NCI-H526 (cell line): ENCODE measurements around the gene HLA-C.
A peak's percentile ranks its signal among the peaks of the same experiment; 100 is the strongest.
"Not testable (repeated sequence)": the region's sequence is repeated elsewhere in the genome, so short reads cannot be mapped to it uniquely, and the experiment has no call there.

Source experiments
- DNase-seq, 2 experiments: peaks; one replicate each; lab custom pipeline; 2025; lab: John Stamatoyannopoulos, UW

The HLA-C gene

DNA sequence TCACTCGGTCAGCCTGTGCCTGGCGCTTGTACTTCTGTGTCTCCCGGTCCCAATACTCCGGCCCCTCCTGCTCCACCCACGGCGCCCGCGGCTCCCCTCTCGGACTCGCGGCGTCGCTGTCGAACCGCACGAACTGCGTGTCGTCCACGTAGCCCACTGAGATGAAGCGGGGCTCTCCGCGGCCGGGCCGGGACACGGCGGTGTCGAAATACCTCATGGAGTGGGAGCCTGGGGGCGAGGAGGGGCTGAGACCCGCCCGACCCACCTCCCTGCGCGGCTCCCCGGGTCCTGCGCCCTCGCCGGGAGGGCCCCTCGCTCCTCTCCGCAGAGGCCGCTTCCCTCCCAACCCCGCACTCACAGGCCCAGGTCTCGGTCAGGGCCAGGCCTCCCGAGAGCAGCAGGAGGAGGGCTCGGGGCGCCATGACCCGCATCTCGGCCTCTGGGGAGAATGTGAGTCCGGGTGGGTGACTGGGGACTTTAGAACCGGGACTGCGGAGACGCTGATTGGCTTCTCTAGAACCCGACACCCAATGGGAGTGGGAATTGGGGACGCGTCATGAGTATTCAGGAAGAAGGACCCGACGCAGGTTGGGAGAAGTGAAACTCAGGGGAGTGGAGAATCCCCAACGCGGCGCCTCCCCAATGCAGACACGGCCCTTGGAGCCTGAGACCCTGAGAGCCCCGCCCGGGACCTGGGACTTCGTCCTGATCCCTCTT is at the start of gene HLA-C:
Gene HLA-C (minus strand): TSS at position 452 of the 717 bp plus-strand sequence. CDS start 21 bp downstream, at position 431.
- DNase-seq, result peak; percentile 95 to 98

GRCh38 chr6:31321005-31321707 is 49.3 kb upstream of the HLA-C start:
- DNase-seq, result no peak

DNA sequence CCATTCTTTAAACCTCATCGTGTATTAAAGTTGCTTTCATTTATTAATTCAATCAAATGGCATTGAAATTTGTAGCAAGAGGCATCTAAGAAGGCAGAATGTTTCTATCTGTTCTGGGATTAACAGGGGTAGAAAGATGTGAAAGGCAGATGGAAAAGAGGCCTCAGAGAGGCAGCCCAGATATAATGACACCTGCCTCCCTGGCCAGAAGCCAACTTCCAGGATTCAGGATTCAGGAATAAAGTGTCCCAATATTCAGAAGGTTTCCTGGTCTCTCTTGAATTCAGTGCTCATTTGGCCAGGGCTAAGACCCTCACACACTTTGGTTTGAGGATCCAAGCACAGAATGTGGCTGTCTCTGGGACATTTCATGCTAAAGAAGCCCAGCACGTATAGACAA is 45.1 kb upstream of the HLA-C start:
- no peak for DNase-seq

GRCh38 chr6:31309641-31310040 is 37.7 kb upstream of the HLA-C start:
- DNase-seq, result no peak

GRCh38 chr6:31308845-31309175 is 36.9 kb upstream of the HLA-C start:
- DNase-seq, result no peak

- DNase-seq, result peak; percentile 89 to 94
Measured at GRCh38 chr6:31308050-31308844, 36.4 kb upstream of the HLA-C start.

- DNase-seq, result peak in 1 of 2 experiments; percentile 54
Measured at GRCh38 chr6:31307669-31308049, 35.8 kb upstream of the HLA-C start.

GRCh38 chr6:31305703-31306219 is 33.9 kb upstream of the HLA-C start:
- DNase-seq, result no peak

DNA sequence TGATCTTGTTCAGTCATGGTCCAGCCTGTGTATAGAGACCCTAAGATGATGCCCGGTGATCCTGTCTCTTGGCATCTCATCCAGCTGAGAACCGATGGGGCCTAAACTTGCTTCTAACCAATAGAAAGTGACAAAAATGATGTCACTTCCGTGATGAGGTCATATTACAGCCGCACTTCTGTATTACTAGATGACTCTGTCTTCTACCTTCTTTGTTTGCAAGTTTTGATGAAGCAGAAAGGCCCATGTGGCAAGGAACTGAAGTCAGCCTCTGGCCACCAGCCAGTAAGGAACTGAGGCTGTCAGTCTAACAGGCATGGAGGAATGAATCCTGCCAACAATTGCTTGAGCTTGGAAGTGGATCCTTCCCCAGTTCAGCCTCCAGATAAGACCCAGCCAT is 32.8 kb upstream of the HLA-C start:
- no peak for DNase-seq

GRCh38 chr6:31300797-31301196 is 28.9 kb upstream of the HLA-C start:
- DNase-seq, result no peak

DNA sequence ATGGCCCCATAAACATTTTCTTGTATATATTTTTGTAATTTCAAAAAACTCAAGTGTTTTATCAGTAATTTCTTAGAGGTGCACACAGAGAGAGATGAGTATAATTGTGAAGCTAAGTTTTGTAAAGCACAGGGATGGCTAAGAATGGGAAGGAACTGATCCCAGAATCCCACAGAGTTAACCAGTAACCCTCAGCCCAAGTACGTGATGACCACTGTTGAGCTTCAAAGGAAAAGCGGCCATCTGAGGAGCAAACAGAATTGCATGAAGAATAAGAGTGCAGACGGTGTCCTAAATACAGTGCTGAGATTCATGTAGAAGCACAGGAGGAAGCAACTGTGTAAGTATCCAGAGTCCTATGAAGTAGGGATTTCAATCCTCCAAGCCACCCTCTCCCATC is 28.1 kb upstream of the HLA-C start:
- no peak for DNase-seq

- DNase-seq, result no peak
Measured at GRCh38 chr6:31299511-31299910, 27.6 kb upstream of the HLA-C start.

DNA sequence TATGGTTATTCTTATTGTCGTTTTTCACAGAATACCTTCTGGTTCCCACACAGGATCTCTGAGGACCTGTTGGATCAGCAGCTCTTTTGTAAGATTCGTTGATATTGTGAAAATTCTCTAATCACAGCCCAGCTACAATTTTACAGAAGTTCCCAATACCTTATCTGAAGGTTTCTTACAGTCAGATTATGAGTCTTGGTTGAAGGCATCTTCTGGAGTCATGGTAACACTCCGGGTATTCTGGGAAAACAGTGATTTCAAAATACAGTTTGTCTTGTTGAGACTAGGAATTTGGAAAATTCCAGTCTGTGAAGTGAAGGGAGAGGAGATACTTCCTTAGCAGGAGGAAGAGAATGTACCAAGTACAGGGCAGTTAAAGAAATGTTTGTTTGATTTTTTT is 22.2 kb upstream of the HLA-C start:
- DNase-seq, result no peak

DNA sequence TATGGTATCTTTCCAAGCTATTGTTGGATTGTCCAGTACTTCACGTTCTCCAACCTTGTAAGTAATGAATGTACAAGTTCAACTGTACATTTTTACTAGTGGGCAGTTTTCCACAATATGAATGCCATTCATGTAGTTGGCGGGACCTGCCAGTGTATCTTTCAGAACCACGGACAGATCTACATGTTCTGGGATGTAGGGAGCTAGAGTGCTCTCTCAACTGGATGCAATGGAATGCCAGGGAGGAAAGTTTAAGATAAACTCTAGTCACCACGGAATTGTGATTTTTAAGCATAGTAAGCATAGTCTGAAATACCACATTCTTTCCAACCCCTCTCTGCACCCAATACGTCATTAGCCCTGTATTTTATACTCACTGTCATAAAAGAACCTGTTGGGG is 21.5 kb upstream of the HLA-C start:
- no peak for DNase-seq

DNA sequence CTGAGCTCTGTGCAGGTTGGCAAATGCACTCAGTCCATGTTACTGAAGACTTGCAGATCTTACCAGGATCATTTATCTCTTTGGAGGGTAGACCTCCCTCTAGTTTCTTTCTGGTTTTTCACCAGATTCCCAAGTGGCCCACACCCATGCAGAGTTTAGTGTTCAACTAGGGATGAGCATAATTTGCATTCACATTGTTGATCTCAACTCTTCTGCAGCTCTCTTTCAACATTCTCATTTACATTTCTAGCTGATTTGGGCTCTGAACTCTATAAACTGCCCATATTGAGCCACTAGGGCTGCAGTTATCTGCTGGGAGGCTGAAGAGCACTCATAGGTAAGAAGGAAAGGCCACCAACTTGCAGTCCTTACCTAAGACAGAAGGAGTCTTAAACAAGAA is 17.9 kb upstream of the HLA-C start:
- peak in 1 of 2 experiments; percentile 45 for DNase-seq

GRCh38 chr6:31287619-31288018 is 15.7 kb upstream of the HLA-C start:
- DNase-seq, result no peak

GRCh38 chr6:31285982-31286381 is 14.1 kb upstream of the HLA-C start:
- no peak for DNase-seq

GRCh38 chr6:31285486-31285885 is 13.6 kb upstream of the HLA-C start:
- no peak for DNase-seq

GRCh38 chr6:31279647-31280046 is 7.8 kb upstream of the HLA-C start:
- not testable (repeated sequence) for DNase-seq

- no peak for DNase-seq
Measured at GRCh38 chr6:31272836-31273626, 1.1 kb upstream of the HLA-C start.

DNA sequence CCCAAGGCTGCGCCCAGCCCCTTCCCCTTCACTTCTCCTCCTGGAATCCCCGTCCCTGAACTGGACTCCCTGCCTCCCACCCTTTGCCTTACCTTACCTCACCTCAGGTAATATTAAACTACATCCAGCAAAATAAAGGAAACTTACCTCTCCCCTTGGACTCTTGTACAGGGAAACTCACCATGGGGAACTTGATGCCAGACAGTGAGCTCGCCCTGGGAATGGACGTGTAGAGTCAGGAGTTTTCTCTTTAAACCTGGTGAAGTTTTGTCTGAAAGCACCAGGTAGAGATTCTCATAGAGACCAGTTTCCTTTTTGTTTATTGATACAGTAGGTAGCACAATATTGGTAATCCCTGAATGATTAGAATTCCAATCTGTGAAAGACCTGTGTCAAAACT is 544 bp upstream of the HLA-C start:
- no peak for DNase-seq
